OCI-LY7 (cell line): ENCODE measurements around the gene AKAP13. TPM values are rescaled to one million over a fixed set of nuclear protein-coding genes. Genes with fewer than 3 reads are reported as not detected.
"Not testable (repeated sequence)": the region's sequence is repeated elsewhere in the genome, so short reads cannot be mapped to it uniquely, and the experiment has no call there.

Source experiments
- BruUV-seq: library from RNA; stranded (reverse); fragments of 400-500 nt; replicated peaks from 2 replicates; lab custom pipeline; 2021; lab: Mats Ljungman, UMichigan
- CTCF ChIA-PET: fragments of 300-600 bp; sonication (Branson Sonifier 250); formaldehyde crosslinking; loops from one replicate; lab custom pipeline; 2022; ENCODE audit warnings: antibody characterized with exemption; ENCODE audit not compliant: unreplicated experiment; lab: Charles Lee
- POLR2A ChIA-PET: fragments of 300-600 bp; sonication (Branson Sonifier 250); formaldehyde crosslinking; loops from one replicate; lab custom pipeline; 2022; ENCODE audit warnings: antibody characterized with exemption; lab: Charles Lee
- DNase-seq: peaks from one replicate; pipeline ENCODE4 v3.0.0-alpha.2; 2015; ENCODE audit warnings: low spot score
- H2AFZ ChIP-seq: fragments of 200-600 bp; sonication (generic), shearing (Covaris generic); 2 replicates; pipeline ENCODE4 v1.6.1; 2014; ENCODE audit warnings: mild to moderate bottlenecking, antibody characterized with exemption, low read length, moderate library complexity
- H3K27ac ChIP-seq: fragments of 200-600 bp; sonication (generic); 2 replicates; pipeline ENCODE4 v1.5.1; 2014; ENCODE audit warnings: mixed run types, low read depth, mild to moderate bottlenecking, moderate library complexity, low read length, inconsistent platforms; ENCODE audit not compliant: poor library complexity, severe bottlenecking
- H3K36me3 ChIP-seq: fragments of 200-600 bp; sonication (generic); 2 replicates; pipeline ENCODE4 v1.6.1; 2014; ENCODE audit warnings: mild to moderate bottlenecking, antibody characterized with exemption, low read length, moderate library complexity, mixed read lengths; ENCODE audit not compliant: insufficient read depth
- H3K4me1 ChIP-seq: fragments of 200-600 bp; sonication (generic); 2 replicates; pipeline ENCODE4 v1.5.1; 2014; ENCODE audit warnings: mild to moderate bottlenecking, low read length; ENCODE audit not compliant: insufficient read depth, poor library complexity, severe bottlenecking
- H3K4me2 ChIP-seq: fragments of 200-600 bp; sonication (generic); 2 replicates; pipeline ENCODE4 v1.6.1; 2014; ENCODE audit warnings: mild to moderate bottlenecking, low read length
- H3K4me3 ChIP-seq: fragments of 200-600 bp; sonication (generic); 2 replicates; pipeline ENCODE4 v1.5.1; 2014; ENCODE audit warnings: mild to moderate bottlenecking, low read depth, low read length; ENCODE audit not compliant: poor library complexity, severe bottlenecking
- H3K79me2 ChIP-seq: fragments of 200-600 bp; sonication (generic); 2 replicates; pipeline ENCODE4 v1.6.1; 2016; ENCODE audit warnings: low read depth, mild to moderate bottlenecking, low read length, moderate library complexity, mixed read lengths; ENCODE audit not compliant: insufficient read depth
- H3K9me2 ChIP-seq: fragments of 200-600 bp; sonication (generic); 2 replicates; pipeline ENCODE4 v1.6.1; 2016; ENCODE audit warnings: mild to moderate bottlenecking, low read length, mixed read lengths; ENCODE audit not compliant: insufficient read depth
- H3K9me3 ChIP-seq: fragments of 200-600 bp; sonication (generic); 2 replicates; pipeline ENCODE4 v1.6.1; 2014; ENCODE audit warnings: mild to moderate bottlenecking, mixed run types, low read length, mixed read lengths
- H4K20me1 ChIP-seq: fragments of 200-600 bp; sonication (generic); 2 replicates; pipeline ENCODE4 v1.6.1; 2014; ENCODE audit warnings: mild to moderate bottlenecking, antibody characterized with exemption, low read length, moderate library complexity, mixed read lengths; ENCODE audit not compliant: insufficient read depth
- EZH2phosphoT487 ChIP-seq: fragments of 200-600 bp; sonication (generic); IDR thresholded peaks from 2 replicates; pipeline ENCODE4 v1.6.1; 2018; ENCODE audit warnings: low read depth, borderline replicate concordance, mild to moderate bottlenecking, mixed run types, antibody characterized with exemption, low read length, moderate library complexity, mixed read lengths
- intact Hi-C: fragments of 100-400 bp; cut with micrococcal nuclease; formaldehyde crosslinking; loops from one replicate; pipeline ENCODE4 v1.10.0; 2022; ENCODE audit not compliant: unreplicated experiment
- total RNA-seq, 2 experiments: library from RNA; depleted of rRNA in 1 of 2; stranded (reverse); fragments of >200 nt in 1 of 2; shearing (Covaris generic) in 1 of 2; gene quantifications; 2 replicates each; pipeline ENCODE4 v1.2.3, GENCODE V29; 2014 to 2022
- TF ChIP-seq, protein P1 (sequence below): fragments of 200-600 bp; sonication (generic); conservative IDR thresholded peaks from 2 replicates; pipeline ENCODE4 v1.5.1; 2014; ENCODE audit warnings: mild to moderate bottlenecking, antibody characterized with exemption, low read length, moderate library complexity, mixed read lengths

The AKAP13 gene
- total RNA-seq, 2 experiments from 2014 or later = 140 to 250 TPM

GRCh38 chr15:85534031-85534430, 153.6 kb downstream of the AKAP13 start:
- peaks cover 24% of the 10 kb centered on the region; the same call in 1 of the 2 replicates for H3K79me2 ChIP-seq
- H2AFZ ChIP-seq = no peak overlapping the region
- no peak overlapping the region for H3K27ac ChIP-seq
- peaks cover 79% of the 10 kb centered on the region for H3K36me3 ChIP-seq
- no TSS peak for BruUV-seq
- POLR2A ChIA-PET = interaction anchor here (0.7 to 1.1 kb wide), 2 partner anchors 11 to 126 kb away, joined by 3 to 6 read pairs; no protein-coding TSS in a partner anchor
- DNase-seq = no peak
- H4K20me1 ChIP-seq = peaks cover 19% of the 10 kb centered on the region; the same call in 1 of the 2 replicates
- peaks cover 46% of the 10 kb centered on the region for H3K4me1 ChIP-seq
- peak overlapping the region; percentile 28; the same call in 1 of the 2 replicates for H3K4me2 ChIP-seq
- TF ChIP-seq, protein P1, sequence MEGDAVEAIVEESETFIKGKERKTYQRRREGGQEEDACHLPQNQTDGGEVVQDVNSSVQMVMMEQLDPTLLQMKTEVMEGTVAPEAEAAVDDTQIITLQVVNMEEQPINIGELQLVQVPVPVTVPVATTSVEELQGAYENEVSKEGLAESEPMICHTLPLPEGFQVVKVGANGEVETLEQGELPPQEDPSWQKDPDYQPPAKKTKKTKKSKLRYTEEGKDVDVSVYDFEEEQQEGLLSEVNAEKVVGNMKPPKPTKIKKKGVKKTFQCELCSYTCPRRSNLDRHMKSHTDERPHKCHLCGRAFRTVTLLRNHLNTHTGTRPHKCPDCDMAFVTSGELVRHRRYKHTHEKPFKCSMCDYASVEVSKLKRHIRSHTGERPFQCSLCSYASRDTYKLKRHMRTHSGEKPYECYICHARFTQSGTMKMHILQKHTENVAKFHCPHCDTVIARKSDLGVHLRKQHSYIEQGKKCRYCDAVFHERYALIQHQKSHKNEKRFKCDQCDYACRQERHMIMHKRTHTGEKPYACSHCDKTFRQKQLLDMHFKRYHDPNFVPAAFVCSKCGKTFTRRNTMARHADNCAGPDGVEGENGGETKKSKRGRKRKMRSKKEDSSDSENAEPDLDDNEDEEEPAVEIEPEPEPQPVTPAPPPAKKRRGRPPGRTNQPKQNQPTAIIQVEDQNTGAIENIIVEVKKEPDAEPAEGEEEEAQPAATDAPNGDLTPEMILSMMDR = no peak
- TF ChIP-seq EZH2phosphoT487 = no peak
- intact Hi-C loops = no loop called here
- H3K9me2 ChIP-seq = no peaks in the 10 kb centered on the region
- H3K4me3 ChIP-seq = no peak overlapping the region
- CTCF ChIA-PET = no interaction called here
- H3K9me3 ChIP-seq = no peaks in the 10 kb centered on the region

GRCh38 chr15:85535533-85536330, 155.3 kb downstream of the AKAP13 start:
- POLR2A ChIA-PET = interaction anchor here (1.0 to 1.1 kb wide), 2 partner anchors 20 to 41 kb away, joined by 3 to 4 read pairs; no protein-coding TSS in a partner anchor
- peak overlapping the region; percentile 0 for H3K4me3 ChIP-seq
- DNase-seq = peak; percentile 29
- H3K9me3 ChIP-seq, intact Hi-C loops, BruUV-seq, H2AFZ ChIP-seq, CTCF ChIA-PET, H3K9me2 ChIP-seq: not testable (repeated sequence)
- H3K79me2 ChIP-seq = peaks cover 34% of the 10 kb centered on the region; the same call in 1 of the 2 replicates
- H3K36me3 ChIP-seq = peaks cover 66% of the 10 kb centered on the region
- H3K4me2 ChIP-seq = peak overlapping the region; percentile 50
- H4K20me1 ChIP-seq = peaks cover 19% of the 10 kb centered on the region; the same call in 1 of the 2 replicates
- H3K4me1 ChIP-seq = peaks cover 63% of the 10 kb centered on the region
- H3K27ac ChIP-seq = peak overlapping the region; percentile 38

- H3K79me2 ChIP-seq = peaks cover 40% of the 10 kb centered on the region
These were observed 155.9 kb downstream of the AKAP13 start for GRCh38 chr15:85536341-85536740.

More at GRCh38 chr15:85536341-85536740, 155.9 kb downstream of the AKAP13 start:
- H3K9me3 ChIP-seq = no peaks in the 10 kb centered on the region
- no peak overlapping the region for H3K27ac ChIP-seq
- peaks cover 62% of the 10 kb centered on the region for H3K36me3 ChIP-seq
- no TSS peak for BruUV-seq
- TF ChIP-seq, protein P1 = no peak
- no peak for TF ChIP-seq EZH2phosphoT487
- no peak overlapping the region for H2AFZ ChIP-seq
- H3K4me3 ChIP-seq = no peak overlapping the region
- ChIA-PET POLR2A (interaction anchor here (1.0 kb wide), 1 partner anchor 19 kb away, joined by 3 read pairs; no protein-coding TSS in a partner anchor), CTCF (no interaction called here)
- intact Hi-C loops = no loop called here
- peaks cover 19% of the 10 kb centered on the region; the same call in 1 of the 2 replicates for H4K20me1 ChIP-seq
- H3K4me2 ChIP-seq = peak overlapping the region; percentile 50; the same call in 1 of the 2 replicates
- peaks cover 65% of the 10 kb centered on the region for H3K4me1 ChIP-seq
- no peak for DNase-seq
- no peaks in the 10 kb centered on the region for H3K9me2 ChIP-seq
